ENCODE results near the gene AFAP1L2.
"Not testable (repeated sequence)": the region's sequence is repeated elsewhere in the genome, so short reads cannot be mapped to it uniquely, and the experiment has no call there.

Gene AFAP1L2

DNA sequence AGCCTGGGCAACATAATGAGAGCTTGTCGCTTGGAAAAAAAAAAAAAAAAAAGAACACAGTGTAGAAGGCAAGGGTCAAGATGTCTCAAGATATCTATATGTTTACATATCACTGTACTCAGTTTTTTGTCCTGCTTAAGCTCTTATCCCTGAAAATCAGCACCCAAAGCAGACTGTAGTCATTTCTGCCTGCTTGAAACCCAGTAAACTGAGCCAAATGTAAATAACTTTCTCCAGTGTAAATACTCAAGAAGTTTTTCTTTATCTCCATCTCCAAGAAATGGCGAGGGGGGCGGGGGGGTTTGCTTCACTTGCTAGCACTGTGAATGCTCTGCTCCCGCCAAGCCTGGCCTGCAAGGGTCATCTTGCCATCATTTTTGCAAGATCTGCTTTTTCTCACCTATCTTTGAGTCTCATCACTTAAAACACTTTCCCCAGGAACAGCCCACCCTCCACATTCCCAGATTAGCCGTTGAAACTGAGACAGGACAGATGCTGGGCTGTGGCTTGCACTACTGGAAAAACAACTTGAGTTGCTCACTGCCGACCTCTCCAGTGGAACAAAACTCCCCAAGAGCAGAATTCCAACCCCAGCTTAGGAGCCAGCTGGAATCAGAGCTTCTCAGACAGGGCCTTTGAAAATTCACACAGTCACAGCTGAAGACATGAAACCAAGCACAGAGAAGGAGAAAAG lies 54.6 kb downstream of the AFAP1L2 start:
- TF ChIP-seq CTCF (IDR thresholded peaks at IDR 0.05; ENCODE audit: low read depth, low read length): no peak
- no peaks in the 10 kb centered on the region for H3K9me3 ChIP-seq
- no peak for DNase-seq
- H3K36me3 ChIP-seq: no peaks in the 10 kb centered on the region
- H3K4me1 ChIP-seq: no peaks in the 10 kb centered on the region
- H3K4me3 ChIP-seq (ENCODE audit: low read depth, low read length): no peak overlapping the region
- H3K27me3 ChIP-seq: no peaks in the 10 kb centered on the region

DNA sequence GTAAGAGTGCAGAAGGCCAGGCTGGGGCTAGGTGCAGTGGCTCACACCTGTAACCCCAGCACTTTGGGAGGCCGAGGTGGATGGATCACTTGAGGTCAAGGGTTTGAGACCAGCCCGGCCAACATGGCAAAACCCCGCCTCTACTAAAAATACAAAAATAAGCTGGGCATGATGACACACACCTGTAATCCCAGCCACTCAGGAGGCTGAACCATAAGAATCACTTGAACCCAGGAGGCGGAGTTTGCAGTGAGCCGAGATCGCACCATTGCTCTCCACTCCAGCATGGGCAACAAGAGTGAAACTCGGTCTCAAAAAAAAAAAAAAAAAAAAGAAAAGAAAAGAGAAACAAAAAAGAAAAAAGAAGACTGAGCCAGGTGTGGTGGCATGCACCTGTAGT lies 55.2 kb downstream of the AFAP1L2 start:
- not testable (repeated sequence) for H3K4me3 ChIP-seq (ENCODE audit: low read depth, low read length); DNase-seq; H3K9me3 ChIP-seq; H3K27me3 ChIP-seq; H3K36me3 ChIP-seq; H3K4me1 ChIP-seq

DNA sequence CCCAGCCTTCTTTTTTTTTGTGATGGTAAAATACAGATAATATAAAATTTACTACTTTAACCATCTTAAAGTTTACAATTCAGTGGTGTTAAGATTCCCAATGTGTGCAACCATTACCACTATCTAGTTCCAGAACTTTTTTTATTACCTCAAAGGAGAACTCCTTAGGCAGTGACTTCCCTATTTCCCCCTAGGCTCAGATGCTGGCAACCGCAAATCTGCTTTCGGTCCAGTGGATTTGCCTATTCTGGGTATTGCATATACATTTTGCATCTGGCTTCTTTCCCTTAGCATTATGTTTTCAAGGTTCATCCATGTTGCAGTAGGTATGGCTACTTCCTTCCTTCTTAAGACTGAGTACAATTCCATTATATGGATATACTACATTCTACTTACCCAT lies 56.5 kb downstream of the AFAP1L2 start:
- H3K4me3 ChIP-seq (ENCODE audit: low read depth, low read length): no peak overlapping the region

GRCh38 chr10:114347241-114347640 lies 57.1 kb downstream of the AFAP1L2 start:
- Histone ChIP-seq H3K27me3 (no peaks in the 10 kb centered on the region), H3K4me3 (ENCODE audit: low read depth, low read length) (no peak overlapping the region), H3K9me3 (no peaks in the 10 kb centered on the region), H3K4me1 (no peaks in the 10 kb centered on the region), H3K36me3 (no peaks in the 10 kb centered on the region)
- no peak for TF ChIP-seq CTCF (IDR thresholded peaks at IDR 0.05; ENCODE audit: low read depth, low read length)
- no peak for DNase-seq

More for the DNA sequence above, 56.5 kb downstream of the AFAP1L2 start:
- Histone ChIP-seq H3K36me3 (no peaks in the 10 kb centered on the region), H3K9me3 (no peaks in the 10 kb centered on the region), H3K27me3 (no peaks in the 10 kb centered on the region), H3K4me1 (no peaks in the 10 kb centered on the region)
- no peak for DNase-seq
- no peak for TF ChIP-seq CTCF (IDR thresholded peaks at IDR 0.05; ENCODE audit: low read depth, low read length)

- Histone ChIP-seq H3K36me3 (no peaks in the 10 kb centered on the region), H3K27me3 (no peaks in the 10 kb centered on the region), H3K4me1 (no peaks in the 10 kb centered on the region), H3K9me3 (no peaks in the 10 kb centered on the region), H3K4me3 (ENCODE audit: low read depth, low read length) (no peak overlapping the region)
- no peak for DNase-seq
- no peak for TF ChIP-seq CTCF (IDR thresholded peaks at IDR 0.05; ENCODE audit: low read depth, low read length)
Measured at GRCh38 chr10:114346176-114347031, 57.9 kb downstream of the AFAP1L2 start.

DNA sequence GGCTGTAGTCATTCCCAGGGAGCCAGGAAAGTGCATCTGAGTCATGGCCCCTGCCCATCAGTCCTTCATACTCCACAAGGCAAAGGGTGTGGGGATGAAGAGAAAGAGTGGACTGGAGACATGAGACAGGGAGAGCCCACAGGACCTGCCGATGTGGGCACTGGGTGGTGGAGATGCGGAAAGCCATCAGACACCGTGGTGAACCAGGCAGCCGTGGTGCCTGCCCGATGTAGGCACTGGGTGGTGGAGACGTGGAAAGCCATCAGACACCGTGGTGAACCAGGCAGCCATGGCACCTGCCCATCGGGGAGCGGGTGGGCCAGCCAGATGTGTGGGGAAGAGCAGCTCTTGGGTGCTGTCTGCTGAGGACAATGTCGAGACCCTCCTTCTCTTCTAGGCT lies 58.6 kb downstream of the AFAP1L2 start:
- no peak for TF ChIP-seq CTCF (IDR thresholded peaks at IDR 0.05; ENCODE audit: low read depth, low read length)
- no peaks in the 10 kb centered on the region for H3K9me3 ChIP-seq
- H3K36me3 ChIP-seq: no peaks in the 10 kb centered on the region
- no peaks in the 10 kb centered on the region for H3K27me3 ChIP-seq
- no peaks in the 10 kb centered on the region for H3K4me1 ChIP-seq
- no peak overlapping the region for H3K4me3 ChIP-seq (ENCODE audit: low read depth, low read length)
- DNase-seq: no peak

All from BE2C (cell line).